PFSK-1 (cell line): ENCODE data around the gene MGARP.

Source experiments
- FOXP2 ChIP-seq: optimal IDR thresholded peaks from 2 replicates; pipeline ENCODE3; 2011; ENCODE audit warnings: borderline replicate concordance, control low read depth, inconsistent platforms; ENCODE audit not compliant: insufficient read depth; ENCODE audit errors: extremely low read length, extremely low read depth
- POLR2AphosphoS5 ChIP-seq: IDR thresholded peaks from 2 replicates; pipeline ENCODE4 v1.6.1; 2012; ENCODE audit warnings: low read depth, mild to moderate bottlenecking, control low read depth, low read length, moderate library complexity
- REST ChIP-seq, 2 experiments: IDR thresholded peaks; 2 replicates each; pipeline versions ENCODE4 v1.6.1 to v1.8.0; 2011 to 2012; ENCODE audit warnings: low read depth in 2 of 2, low read length in 2 of 2, control low read depth in 1 of 2, inconsistent platforms in 1 of 2, mild to moderate bottlenecking in 1 of 2, moderate library complexity in 1 of 2; ENCODE audit not compliant: insufficient read depth in 1 of 2
- SIN3A ChIP-seq: IDR thresholded peaks from 2 replicates; pipeline ENCODE4 v1.6.1; 2012; ENCODE audit warnings: mild to moderate bottlenecking, low read length, moderate library complexity, borderline replicate concordance; ENCODE audit not compliant: insufficient read depth
- TAF1 ChIP-seq: IDR thresholded peaks from 2 replicates; pipeline ENCODE4 v1.6.1; 2012; ENCODE audit warnings: low read length, control low read depth, borderline replicate concordance; ENCODE audit not compliant: insufficient read depth

- no peak for TF ChIP-seq POLR2AphosphoS5
- no peak for TF ChIP-seq TAF1
- no peak for TF ChIP-seq REST (IDR thresholded peaks at IDR 0.05; ENCODE audit: insufficient read depth in 1 of 2, low read depth in 2 of 2, low read length in 2 of 2)
- no peak for TF ChIP-seq SIN3A
- no peak for TF ChIP-seq FOXP2
Observed at GRCh38 chr4:139245590-139245989, 34.4 kb downstream of the MGARP start.
